T-cell (primary cell): Measurements from ENCODE around the gene KCNIP1. TPM values are rescaled to one million over a fixed set of nuclear protein-coding genes. Genes with fewer than 3 reads are reported as not detected.

ENCODE experiments used
- ATAC-seq, 4 experiments: fragments of 200-7000 bp in 3 of 4; fragments of 150-1000 bp in 1 of 4; cut with Tn5 transposase; replicated peaks in 1 of 4; 1 replicate in 3 of 4; 2 replicates in 1 of 4; pipeline ENCODE4 v1.10.0; 2021; ENCODE audit warnings: moderate library complexity in 3 of 4, mild to moderate bottlenecking in 2 of 4, moderate number of reproducible peaks in 1 of 4
- CTCF ChIA-PET, 2 donors: fragments of 300-600 bp; sonication (Branson Sonifier 250); formaldehyde crosslinking; loops; one replicate each; lab custom pipeline; 2022; ENCODE audit warnings: antibody characterized with exemption in 2 of 2; lab: Charles Lee
- POLR2A ChIA-PET, 2 donors: fragments of 300-600 bp; sonication (Branson Sonifier 250); formaldehyde crosslinking; loops; one replicate each; lab custom pipeline; 2022; ENCODE audit warnings: antibody characterized with exemption in 2 of 2; lab: Charles Lee
- DNase-seq, 35 experiments: peaks; one replicate each; pipeline versions ENCODE4 v3.0.0 to v3.0.0-alpha.2; 2013 to 2023
- H3K27ac ChIP-seq: one replicate; pipeline ENCODE4 v1.5.1; 2013; ENCODE audit warnings: low read length
- H3K27me3 ChIP-seq, 2 experiments: replicated peaks in 1 of 2; 1 replicate in 1 of 2; 2 replicates in 1 of 2; pipeline versions ENCODE4 v1.6.1 to v1.7.0; 2013; ENCODE audit warnings: low read length in 1 of 2, mixed read lengths in 1 of 2; ENCODE audit not compliant: control insufficient read depth in 2 of 2, insufficient read depth in 2 of 2; ENCODE audit errors: extremely low read depth in 1 of 2
- H3K36me3 ChIP-seq, 2 donors: 1 replicate in 1 of 2; 2 replicates in 1 of 2; pipeline versions ENCODE4 v1.6.1 to v1.7.0; 2013; ENCODE audit warnings: low read length in 1 of 2; ENCODE audit not compliant: control insufficient read depth in 2 of 2, insufficient read depth in 1 of 2; ENCODE audit errors: extremely low read depth in 1 of 2
- H3K4me1 ChIP-seq, 2 experiments: 1 replicate in 1 of 2; 2 replicates in 1 of 2; pipeline versions ENCODE4 v1.6.1 to v1.7.0; 2013; ENCODE audit warnings: low read length in 2 of 2, mixed read lengths in 1 of 2; ENCODE audit not compliant: insufficient read depth in 2 of 2, control insufficient read depth in 1 of 2; ENCODE audit errors: extremely low read depth in 1 of 2
- H3K4me3 ChIP-seq, 2 donors: 1 replicate in 1 of 2; 2 replicates in 1 of 2; pipeline versions ENCODE4 v1.5.1 to v1.7.0; 2013; ENCODE audit warnings: mild to moderate bottlenecking in 2 of 2, low read length in 1 of 2, moderate library complexity in 1 of 2; ENCODE audit not compliant: control insufficient read depth in 1 of 2; ENCODE audit errors: extremely low read depth in 1 of 2
- H3K9me3 ChIP-seq: 2 replicates; pipeline ENCODE4 v1.7.0; 2013
- H3K27ac Mint-ChIP-seq, 2 donors: one replicate each; pipeline ENCODE4 v1.8.0; 2020 to 2021; ENCODE audit warnings: mild to moderate bottlenecking in 2 of 2, mixed read lengths in 2 of 2
- H3K27me3 Mint-ChIP-seq, 2 donors: one replicate each; pipeline ENCODE4 v1.8.0; 2021 to 2022; ENCODE audit warnings: mixed read lengths in 2 of 2
- H3K36me3 Mint-ChIP-seq: one replicate; pipeline ENCODE4 v1.8.0; 2021; ENCODE audit warnings: mixed read lengths
- H3K4me1 Mint-ChIP-seq, 3 donors: one replicate each; pipeline ENCODE4 v1.8.0; 2020 to 2022; ENCODE audit warnings: mixed read lengths in 3 of 3, mild to moderate bottlenecking in 1 of 3
- H3K4me3 Mint-ChIP-seq, 3 donors: one replicate each; pipeline ENCODE4 v1.8.0; 2020 to 2022; ENCODE audit warnings: mild to moderate bottlenecking in 3 of 3, mixed read lengths in 3 of 3, moderate library complexity in 3 of 3
- H3K9me3 Mint-ChIP-seq, 3 donors: one replicate each; pipeline ENCODE4 v1.8.0; 2020 to 2022; ENCODE audit warnings: mixed read lengths in 3 of 3
- WGBS: methylation state at CpG from one replicate; pipeline ENCODE4 v1.1.5; 2013; ENCODE audit warnings: missing lambda C conversion rate; ENCODE audit not compliant: insufficient coverage; 5-methylcytosine and 5-hydroxymethylcytosine counted together
- total RNA-seq, 35 experiments: library from RNA in 6 of 35; stranded (reverse) in 6 of 35; fragments of 120-200 nt in 1 of 35; gene quantifications; one replicate each; pipeline versions ENCODE4 v1.2.1 to v1.2.4 and lab custom pipeline; 2013 to 2026

KCNIP1 gene
- total RNA-seq, 5 donors from 2014 or later (not counting 1 experiment from before 2014, with no cell fraction given): not detected

DNA sequence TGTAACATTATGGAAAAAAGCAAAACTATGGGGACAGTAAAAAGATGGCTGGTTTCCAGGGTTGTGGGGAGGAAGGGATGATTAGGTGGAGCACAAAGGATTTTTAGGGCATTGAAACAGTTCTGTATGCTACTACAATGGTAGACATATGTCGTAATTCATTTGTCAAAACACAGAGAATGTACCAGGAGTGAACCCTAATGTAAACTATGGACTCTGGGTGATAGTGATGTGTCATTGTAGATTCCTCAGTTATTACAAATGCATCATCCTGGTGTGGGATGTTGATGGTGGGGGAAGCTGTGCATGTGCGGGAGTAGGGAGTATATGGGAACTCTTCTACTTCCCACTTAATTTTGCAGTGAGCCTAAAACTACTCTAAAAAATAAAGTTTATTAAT is 144.7 kb downstream of the KCNIP1 start:
- Histone ChIP-seq H3K36me3 (no peaks in the 10 kb centered on the region), H3K9me3 (no peaks in the 10 kb centered on the region), H3K27ac (no peak overlapping the region), H3K4me1 (no peaks in the 10 kb centered on the region), H3K4me3 (no peak overlapping the region), H3K27me3 (peaks cover 0 to 11% of the 10 kb centered on the region in 2 experiments)
- no peaks in the 10 kb centered on the region for H3K9me3 Mint-ChIP-seq
- H3K4me1 Mint-ChIP-seq: no peaks in the 10 kb centered on the region
- H3K4me3 Mint-ChIP-seq: no peak overlapping the region
- ChIA-PET POLR2A (no interaction called here), CTCF (no interaction called here)
- H3K36me3 Mint-ChIP-seq: no peaks in the 10 kb centered on the region
- ATAC-seq: no peak
- no CpG with 5 or more reads among the region's 2 CpGs for WGBS
- peaks cover 20 to 43% of the 10 kb centered on the region in 2 donors for H3K27me3 Mint-ChIP-seq
- H3K27ac Mint-ChIP-seq: no peak overlapping the region
- DNase-seq: no peak

GRCh38 chr5:170650850-170651249 is 147.0 kb downstream of the KCNIP1 start:
- Histone ChIP-seq H3K9me3 (no peaks in the 10 kb centered on the region), H3K27ac (no peak overlapping the region), H3K27me3 (peaks cover 0 to 3% of the 10 kb centered on the region in 2 experiments), H3K36me3 (no peaks in the 10 kb centered on the region), H3K4me1 (no peaks in the 10 kb centered on the region), H3K4me3 (no peak overlapping the region)
- H3K27me3 Mint-ChIP-seq: peaks cover 11 to 27% of the 10 kb centered on the region in 2 donors
- no peak overlapping the region for H3K4me3 Mint-ChIP-seq
- 76% methylated on average over 2 of the region's 2 CpGs for WGBS
- CTCF ChIA-PET: no interaction called here
- no peak for DNase-seq
- POLR2A ChIA-PET: no interaction called here
- no peaks in the 10 kb centered on the region for H3K36me3 Mint-ChIP-seq
- no peaks in the 10 kb centered on the region for H3K9me3 Mint-ChIP-seq
- no peak for ATAC-seq
- no peaks in the 10 kb centered on the region for H3K4me1 Mint-ChIP-seq
- no peak overlapping the region for H3K27ac Mint-ChIP-seq

GRCh38 chr5:170651604-170652277 is 147.9 kb downstream of the KCNIP1 start:
- ATAC-seq (no peak), DNase-seq (no peak)
- Mint-ChIP-seq H3K4me1 (no peaks in the 10 kb centered on the region), H3K9me3 (no peaks in the 10 kb centered on the region), H3K27me3 (peaks cover 9 to 19% of the 10 kb centered on the region in 2 donors), H3K4me3 (no peak overlapping the region), H3K27ac (no peak overlapping the region), H3K36me3 (no peaks in the 10 kb centered on the region)
- Histone ChIP-seq H3K4me1 (no peaks in the 10 kb centered on the region), H3K4me3 (no peak overlapping the region), H3K9me3 (no peaks in the 10 kb centered on the region), H3K27me3 (peaks cover 0 to 6% of the 10 kb centered on the region in 2 experiments), H3K27ac (no peak overlapping the region), H3K36me3 (no peaks in the 10 kb centered on the region)
- WGBS: 47% methylated on average over 5 of the region's 11 CpGs
- POLR2A ChIA-PET: no interaction called here
- CTCF ChIA-PET: no interaction called here

DNA sequence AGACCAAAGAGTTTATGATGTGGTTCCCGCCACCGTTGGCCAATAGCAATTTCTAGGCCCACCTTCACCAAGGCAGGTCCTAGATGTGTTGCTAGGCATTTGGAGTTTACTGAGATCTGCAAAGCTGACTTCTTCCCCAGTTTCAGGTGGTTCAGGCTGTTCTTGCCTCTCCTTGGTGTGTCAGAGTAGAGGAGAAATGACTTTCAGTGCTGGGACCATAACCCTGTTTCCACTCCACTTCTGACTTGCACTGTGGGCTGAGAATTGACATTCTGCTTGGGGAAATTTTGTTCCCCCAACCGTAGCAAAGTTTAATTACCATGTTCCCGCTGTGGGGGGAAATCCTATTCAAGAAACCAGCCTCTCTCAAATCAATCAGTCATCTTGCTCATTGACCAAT is 151.7 kb downstream of the KCNIP1 start:
- no peak overlapping the region for H3K27ac Mint-ChIP-seq

DNA sequence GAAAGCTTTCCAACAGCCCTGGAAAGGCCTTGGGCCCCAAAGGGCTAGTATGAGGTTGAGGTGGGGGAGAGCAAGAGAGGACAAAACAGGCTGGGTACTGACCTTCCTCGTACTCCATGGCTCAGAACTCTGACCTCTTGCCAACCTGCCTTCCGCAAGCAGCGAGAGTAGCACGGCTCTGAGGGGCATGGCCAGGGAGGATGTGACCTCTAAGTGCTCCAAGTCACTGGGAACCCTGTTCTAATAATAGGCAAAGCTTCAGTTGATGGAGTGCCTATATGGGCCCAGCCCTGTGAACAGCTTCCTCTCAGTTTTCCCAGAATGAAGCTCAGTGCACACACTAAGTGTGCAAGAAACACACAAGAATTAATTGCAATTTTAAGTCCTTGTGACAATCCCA is 152.1 kb downstream of the KCNIP1 start:
- Mint-ChIP-seq H3K27me3 (peaks cover 2 to 23% of the 10 kb centered on the region in 2 donors), H3K9me3 (no peaks in the 10 kb centered on the region), H3K27ac (no peak overlapping the region), H3K36me3 (no peaks in the 10 kb centered on the region), H3K4me1 (no peaks in the 10 kb centered on the region), H3K4me3 (no peak overlapping the region)
- peaks cover 0 to 9% of the 10 kb centered on the region in 2 experiments for H3K27me3 ChIP-seq
- H3K4me1 ChIP-seq: no peaks in the 10 kb centered on the region
- ATAC-seq: no peak
- DNase-seq: no peak
- no peak overlapping the region for H3K27ac ChIP-seq
- no peak overlapping the region for H3K4me3 ChIP-seq
- H3K36me3 ChIP-seq: no peaks in the 10 kb centered on the region
- 80% methylated on average over 1 of the region's 4 CpGs for WGBS
- H3K9me3 ChIP-seq: no peaks in the 10 kb centered on the region
- ChIA-PET CTCF (no interaction called here), POLR2A (no interaction called here)

More for the DNA sequence above, 151.7 kb downstream of the KCNIP1 start:
- Mint-ChIP-seq H3K27me3 (peaks cover 3 to 23% of the 10 kb centered on the region in 2 donors), H3K4me3 (no peak overlapping the region), H3K4me1 (no peaks in the 10 kb centered on the region), H3K9me3 (no peaks in the 10 kb centered on the region), H3K36me3 (no peaks in the 10 kb centered on the region)
- no peak for DNase-seq
- Histone ChIP-seq H3K27me3 (peaks cover 0 to 9% of the 10 kb centered on the region in 2 experiments), H3K36me3 (no peaks in the 10 kb centered on the region), H3K4me3 (no peak overlapping the region), H3K9me3 (no peaks in the 10 kb centered on the region), H3K27ac (no peak overlapping the region), H3K4me1 (no peaks in the 10 kb centered on the region)
- ATAC-seq: no peak
- ChIA-PET POLR2A (no interaction called here), CTCF (no interaction called here)
- WGBS: no CpG with 5 or more reads among the region's 4 CpGs

DNA sequence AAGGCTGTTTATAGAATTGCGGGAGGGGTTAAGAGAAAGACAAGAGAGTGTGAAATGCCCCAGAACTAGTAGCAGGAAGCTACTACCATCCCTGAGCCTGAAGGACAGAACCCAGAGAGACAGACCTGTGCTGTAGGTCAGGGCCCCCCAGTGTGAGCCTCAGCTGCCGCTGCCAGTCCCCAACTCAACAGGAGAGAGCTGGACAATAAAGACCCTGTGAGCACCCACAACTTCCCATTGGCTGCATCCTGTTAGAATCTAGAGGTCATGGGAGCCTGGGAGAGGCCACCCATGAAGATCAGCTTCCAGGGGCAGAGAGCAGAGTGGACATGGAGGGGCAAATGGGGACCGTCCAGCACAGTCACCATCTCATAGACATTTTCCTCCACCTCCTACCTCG is 152.5 kb downstream of the KCNIP1 start:
- Mint-ChIP-seq H3K4me3 (no peak overlapping the region), H3K27me3 (peaks cover 2 to 25% of the 10 kb centered on the region in 2 donors), H3K4me1 (no peaks in the 10 kb centered on the region), H3K27ac (no peak overlapping the region), H3K36me3 (no peaks in the 10 kb centered on the region), H3K9me3 (no peaks in the 10 kb centered on the region)
- H3K27me3 ChIP-seq: peaks cover 0 to 9% of the 10 kb centered on the region in 2 experiments
- no peak overlapping the region for H3K27ac ChIP-seq
- CTCF ChIA-PET: no interaction called here
- ATAC-seq (no peak), DNase-seq (no peak)
- POLR2A ChIA-PET: no interaction called here
- no peaks in the 10 kb centered on the region for H3K9me3 ChIP-seq
- no peak overlapping the region for H3K4me3 ChIP-seq
- no peaks in the 10 kb centered on the region for H3K36me3 ChIP-seq
- no peaks in the 10 kb centered on the region for H3K4me1 ChIP-seq
- WGBS: 89% methylated on average over 3 of the region's 4 CpGs
